ENCODE measurements around the gene NNMT.
A peak's percentile ranks its signal among the peaks of the same experiment; 100 is the strongest.
"Not testable (repeated sequence)": the region's sequence is repeated elsewhere in the genome, so short reads cannot be mapped to it uniquely, and the experiment has no call there.

Gene NNMT

DNA sequence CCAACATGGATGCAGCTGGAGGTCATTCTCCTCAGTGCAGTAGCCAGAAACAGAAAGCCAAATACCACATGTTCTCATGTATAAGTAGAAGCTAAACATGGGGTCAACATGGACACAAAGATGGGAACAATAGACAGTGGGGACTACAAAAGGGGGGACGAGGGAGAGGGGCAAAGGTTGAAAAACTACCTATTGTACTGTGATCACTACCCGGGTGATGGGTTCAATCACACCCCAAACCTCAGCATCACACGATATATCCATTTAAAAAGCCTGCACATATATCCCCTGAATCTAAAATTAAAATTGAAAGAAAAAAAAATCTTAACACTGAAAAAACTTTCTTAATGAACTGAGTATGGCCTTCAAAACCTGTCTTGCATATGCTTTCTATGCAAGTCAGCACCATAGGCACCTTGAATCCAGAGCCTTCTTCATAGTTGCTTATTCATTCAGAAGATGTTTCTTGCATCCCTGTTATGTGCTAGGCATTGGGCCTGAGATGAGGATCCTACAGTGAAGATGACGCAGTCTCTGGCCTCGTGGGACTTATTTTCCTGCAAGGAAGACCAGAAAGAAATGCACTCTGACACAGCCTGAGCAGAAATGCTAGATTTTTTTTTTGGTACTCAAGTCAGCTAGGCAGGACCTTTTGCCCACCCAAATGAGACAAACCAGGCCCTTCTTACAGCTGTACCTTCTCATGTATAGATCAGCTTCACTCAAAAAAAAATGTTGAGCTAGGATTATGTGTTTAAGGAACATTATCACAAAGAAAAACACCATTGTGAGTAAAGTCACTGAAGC is 21.0 kb downstream of the NNMT start:
- Histone ChIP-seq H3K4me1 (ENCODE audit: control insufficient read depth in 1 of 2, insufficient read depth in 2 of 2, low read length in 2 of 2) (peaks cover 0 to 5% of the 10 kb centered on the region in 2 donors), H3K9me3 (ENCODE audit: control insufficient read depth in 1 of 2, low read length in 2 of 2) (no peaks in the 10 kb centered on the region), H3K27ac (ENCODE audit: low read length) (no peak overlapping the region), H3K4me3 (ENCODE audit: low read depth in 1 of 2, low read length in 2 of 2) (no peak overlapping the region), H3K36me3 (ENCODE audit: control insufficient read depth in 1 of 2, insufficient read depth in 2 of 2, low read length in 2 of 2) (peaks cover 0 to 9% of the 10 kb centered on the region in 2 donors), H3K27me3 (ENCODE audit: low read depth, low read length) (no peaks in the 10 kb centered on the region)

DNA sequence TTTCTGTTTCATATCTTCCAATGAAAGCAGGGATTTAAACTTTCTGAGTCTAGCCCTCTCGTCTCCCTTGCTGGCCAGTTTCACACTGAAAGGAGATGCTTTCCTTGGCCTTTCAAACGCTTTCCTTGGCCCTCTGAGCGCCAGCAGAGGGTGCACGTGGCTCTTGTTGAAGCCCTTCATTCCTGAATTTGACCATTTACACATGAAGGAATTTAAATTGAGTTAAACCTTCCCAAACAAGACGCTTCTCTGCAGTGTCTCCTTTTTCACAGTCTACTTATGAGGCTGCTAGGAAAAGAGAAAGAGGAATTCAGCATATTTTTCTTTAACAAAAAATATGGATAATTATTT is 21.6 kb downstream of the NNMT start:
- H3K27me3 ChIP-seq (ENCODE audit: low read depth, low read length), result no peaks in the 10 kb centered on the region
- peaks cover 0 to 5% of the 10 kb centered on the region in 2 donors for H3K36me3 ChIP-seq (ENCODE audit: control insufficient read depth in 1 of 2, insufficient read depth in 2 of 2, low read length in 2 of 2)
- no peak overlapping the region for H3K27ac ChIP-seq (ENCODE audit: low read length)
- H3K4me3 ChIP-seq (ENCODE audit: low read depth in 1 of 2, low read length in 2 of 2), result no peak overlapping the region
- H3K4me1 ChIP-seq (ENCODE audit: control insufficient read depth in 1 of 2, insufficient read depth in 2 of 2, low read length in 2 of 2), result peaks cover 0 to 5% of the 10 kb centered on the region in 2 donors
- H3K9me3 ChIP-seq (ENCODE audit: control insufficient read depth in 1 of 2, low read length in 2 of 2), result no peaks in the 10 kb centered on the region

DNA sequence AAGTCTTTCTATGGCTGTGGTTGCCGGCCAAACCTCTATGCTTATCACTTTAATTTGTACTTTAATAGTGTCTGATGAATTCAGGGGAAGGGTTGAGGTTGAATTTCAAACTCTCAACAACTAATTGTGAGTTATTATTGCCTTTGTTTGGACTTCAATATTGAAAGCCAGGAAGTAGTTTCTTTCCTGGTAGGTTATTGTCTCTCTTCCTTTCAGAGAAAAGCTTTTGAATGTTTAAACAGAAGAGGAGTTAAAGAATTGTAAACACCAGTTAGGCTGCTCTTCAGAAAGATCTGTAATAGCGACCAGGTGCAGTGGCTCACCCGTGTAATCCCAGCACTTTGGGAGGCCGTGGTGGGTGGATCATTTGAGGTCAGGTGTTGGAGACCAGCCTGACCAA is 22.2 kb downstream of the NNMT start:
- peaks cover 0 to 4% of the 10 kb centered on the region in 2 donors for H3K36me3 ChIP-seq (ENCODE audit: control insufficient read depth in 1 of 2, insufficient read depth in 2 of 2, low read length in 2 of 2)
- peaks cover 0 to 5% of the 10 kb centered on the region in 2 donors for H3K4me1 ChIP-seq (ENCODE audit: control insufficient read depth in 1 of 2, insufficient read depth in 2 of 2, low read length in 2 of 2)
- H3K27ac ChIP-seq (ENCODE audit: low read length), result no peak overlapping the region
- no peaks in the 10 kb centered on the region for H3K27me3 ChIP-seq (ENCODE audit: low read depth, low read length)
- no peak overlapping the region for H3K4me3 ChIP-seq (ENCODE audit: low read depth in 1 of 2, low read length in 2 of 2)
- H3K9me3 ChIP-seq (ENCODE audit: control insufficient read depth in 1 of 2, low read length in 2 of 2), result no peaks in the 10 kb centered on the region

- peaks cover 0 to 5% of the 10 kb centered on the region in 2 donors for H3K4me1 ChIP-seq (ENCODE audit: control insufficient read depth in 1 of 2, insufficient read depth in 2 of 2, low read length in 2 of 2)
- H3K36me3 ChIP-seq (ENCODE audit: control insufficient read depth in 1 of 2, insufficient read depth in 2 of 2, low read length in 2 of 2), result no peaks in the 10 kb centered on the region
- H3K27ac ChIP-seq (ENCODE audit: low read length), result no peak overlapping the region
- H3K9me3 ChIP-seq (ENCODE audit: control insufficient read depth in 1 of 2, low read length in 2 of 2), result no peaks in the 10 kb centered on the region
- no peak overlapping the region for H3K4me3 ChIP-seq (ENCODE audit: low read depth in 1 of 2, low read length in 2 of 2)
- no peaks in the 10 kb centered on the region for H3K27me3 ChIP-seq (ENCODE audit: low read depth, low read length)
These were observed 23.6 kb downstream of the NNMT start for GRCh38 chr11:114319716-114320328.

DNA sequence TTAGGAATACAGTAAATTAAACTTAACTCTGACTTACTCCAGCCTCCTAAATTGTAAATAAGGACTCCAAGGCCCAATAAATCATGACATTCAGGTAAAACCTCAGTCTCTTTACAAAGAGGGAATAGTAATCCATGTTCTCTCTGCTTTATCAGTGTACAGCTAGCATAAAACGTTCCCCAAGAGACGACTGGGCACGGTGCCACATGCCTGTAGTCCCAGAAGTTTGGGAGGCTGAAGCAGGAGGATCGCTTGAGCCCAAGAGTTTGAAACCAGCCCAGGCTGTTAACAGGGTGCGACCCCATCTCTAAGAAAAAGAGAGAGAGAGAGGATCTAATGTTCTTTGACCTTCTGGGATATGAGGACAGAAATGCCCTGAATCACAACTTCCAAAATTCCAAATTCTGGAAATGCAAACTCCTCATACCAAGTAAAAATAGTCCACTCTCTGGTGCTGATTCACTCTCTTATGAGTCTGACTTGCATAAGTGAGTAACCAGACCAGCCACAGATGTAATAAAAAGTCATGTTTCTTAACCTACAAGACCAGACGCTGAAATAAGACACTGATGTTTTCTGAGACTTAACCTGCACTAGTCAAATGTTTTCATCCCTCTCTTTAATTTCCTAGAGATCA is 25.5 kb downstream of the NNMT start:
- no peak overlapping the region for H3K27ac ChIP-seq (ENCODE audit: low read length)

DNA sequence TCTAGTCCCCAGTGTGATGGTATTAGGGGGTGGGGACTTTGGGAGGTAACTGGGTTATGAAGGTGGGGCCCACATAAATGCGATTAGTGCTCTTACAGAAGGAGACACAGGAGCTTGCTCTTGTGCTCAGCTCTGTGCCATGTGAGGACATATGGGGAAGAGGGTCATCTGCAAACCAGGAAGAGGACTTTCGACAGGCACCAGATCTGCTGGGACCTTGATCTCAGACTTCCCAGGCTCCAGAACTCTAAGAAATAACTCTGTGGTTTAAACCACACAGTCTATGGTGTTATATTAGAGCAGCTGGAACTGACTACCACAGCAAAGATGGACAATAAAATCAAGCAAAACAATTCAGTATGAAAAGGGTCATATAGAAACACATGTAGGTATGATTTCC is 26.7 kb downstream of the NNMT start:
- H3K27me3 ChIP-seq (ENCODE audit: low read depth, low read length), result no peaks in the 10 kb centered on the region
- no peaks in the 10 kb centered on the region for H3K9me3 ChIP-seq (ENCODE audit: control insufficient read depth in 1 of 2, low read length in 2 of 2)
- no peaks in the 10 kb centered on the region for H3K4me1 ChIP-seq (ENCODE audit: control insufficient read depth in 1 of 2, insufficient read depth in 2 of 2, low read length in 2 of 2)
- H3K4me3 ChIP-seq (ENCODE audit: low read depth in 1 of 2, low read length in 2 of 2), result no peak overlapping the region
- no peaks in the 10 kb centered on the region for H3K36me3 ChIP-seq (ENCODE audit: control insufficient read depth in 1 of 2, insufficient read depth in 2 of 2, low read length in 2 of 2)
- no peak overlapping the region for H3K27ac ChIP-seq (ENCODE audit: low read length)

More for the DNA sequence above, 25.5 kb downstream of the NNMT start:
- Histone ChIP-seq H3K4me1 (ENCODE audit: control insufficient read depth in 1 of 2, insufficient read depth in 2 of 2, low read length in 2 of 2) (no peaks in the 10 kb centered on the region), H3K9me3 (ENCODE audit: control insufficient read depth in 1 of 2, low read length in 2 of 2) (no peaks in the 10 kb centered on the region), H3K4me3 (ENCODE audit: low read depth in 1 of 2, low read length in 2 of 2) (no peak overlapping the region), H3K27me3 (ENCODE audit: low read depth, low read length) (no peaks in the 10 kb centered on the region), H3K36me3 (ENCODE audit: control insufficient read depth in 1 of 2, insufficient read depth in 2 of 2, low read length in 2 of 2) (no peaks in the 10 kb centered on the region)

DNA sequence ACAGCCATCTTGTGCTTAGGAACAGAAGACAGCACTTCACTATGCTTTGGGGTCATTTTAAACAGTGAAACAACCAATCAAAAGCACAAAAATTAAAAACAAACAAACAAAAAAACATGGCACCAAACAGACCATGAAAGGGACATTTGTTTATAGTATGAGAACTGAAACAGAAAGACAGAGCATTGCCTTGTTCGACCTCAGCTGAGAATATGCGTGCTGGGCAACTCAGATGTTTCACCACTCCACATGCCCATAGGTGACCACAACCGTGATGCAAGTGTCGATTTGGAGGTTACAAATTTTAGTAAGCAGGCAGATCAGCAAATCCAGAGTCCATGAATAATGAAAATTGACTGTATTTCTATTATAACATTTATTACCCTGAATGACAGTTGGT is 30.0 kb downstream of the NNMT start:
- Histone ChIP-seq H3K4me3 (ENCODE audit: low read depth in 1 of 2, low read length in 2 of 2) (no peak overlapping the region), H3K27me3 (ENCODE audit: low read depth, low read length) (no peaks in the 10 kb centered on the region)

GRCh38 chr11:114326776-114327175 is 30.6 kb downstream of the NNMT start:
- H3K4me3 ChIP-seq (ENCODE audit: low read depth in 1 of 2, low read length in 2 of 2), result no peak overlapping the region
- H3K4me1 ChIP-seq (ENCODE audit: control insufficient read depth in 1 of 2, insufficient read depth in 2 of 2, low read length in 2 of 2), result no peaks in the 10 kb centered on the region
- no peaks in the 10 kb centered on the region for H3K36me3 ChIP-seq (ENCODE audit: control insufficient read depth in 1 of 2, insufficient read depth in 2 of 2, low read length in 2 of 2)
- no peaks in the 10 kb centered on the region for H3K27me3 ChIP-seq (ENCODE audit: low read depth, low read length)
- H3K9me3 ChIP-seq (ENCODE audit: control insufficient read depth in 1 of 2, low read length in 2 of 2), result peaks cover 5 to 12% of the 10 kb centered on the region in 2 donors
- no peak overlapping the region for H3K27ac ChIP-seq (ENCODE audit: low read length)

More for the DNA sequence above, 30.0 kb downstream of the NNMT start:
- H3K27ac ChIP-seq (ENCODE audit: low read length), result no peak overlapping the region
- peaks cover 5 to 12% of the 10 kb centered on the region in 2 donors for H3K9me3 ChIP-seq (ENCODE audit: control insufficient read depth in 1 of 2, low read length in 2 of 2)
- no peaks in the 10 kb centered on the region for H3K36me3 ChIP-seq (ENCODE audit: control insufficient read depth in 1 of 2, insufficient read depth in 2 of 2, low read length in 2 of 2)
- no peaks in the 10 kb centered on the region for H3K4me1 ChIP-seq (ENCODE audit: control insufficient read depth in 1 of 2, insufficient read depth in 2 of 2, low read length in 2 of 2)

DNA sequence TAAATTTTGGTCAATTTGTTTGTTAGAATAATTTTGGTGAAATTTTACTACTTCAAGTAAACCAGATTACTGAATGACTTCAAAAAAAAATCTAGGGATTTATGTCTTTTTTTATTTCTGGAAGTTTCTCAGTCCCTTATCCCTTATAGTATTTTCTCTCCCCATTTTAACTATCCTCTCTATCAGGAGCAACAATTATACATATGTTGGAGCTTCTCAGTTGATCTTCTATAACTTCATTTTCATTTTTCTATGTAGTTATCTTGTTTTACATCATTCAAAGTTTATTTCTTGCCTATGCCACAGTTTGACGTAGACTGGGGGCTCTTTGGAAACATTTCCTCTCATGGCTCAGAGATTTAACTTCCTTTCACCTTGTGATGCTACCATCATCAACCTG is 34.2 kb downstream of the NNMT start:
- Histone ChIP-seq H3K4me3 (ENCODE audit: low read depth in 1 of 2, low read length in 2 of 2) (no peak overlapping the region), H3K9me3 (ENCODE audit: control insufficient read depth in 1 of 2, low read length in 2 of 2) (peaks cover 5 to 12% of the 10 kb centered on the region in 2 donors), H3K36me3 (ENCODE audit: control insufficient read depth in 1 of 2, insufficient read depth in 2 of 2, low read length in 2 of 2) (no peaks in the 10 kb centered on the region), H3K27ac (ENCODE audit: low read length) (no peak overlapping the region), H3K4me1 (ENCODE audit: control insufficient read depth in 1 of 2, insufficient read depth in 2 of 2, low read length in 2 of 2) (no peaks in the 10 kb centered on the region), H3K27me3 (ENCODE audit: low read depth, low read length) (no peaks in the 10 kb centered on the region)

DNA sequence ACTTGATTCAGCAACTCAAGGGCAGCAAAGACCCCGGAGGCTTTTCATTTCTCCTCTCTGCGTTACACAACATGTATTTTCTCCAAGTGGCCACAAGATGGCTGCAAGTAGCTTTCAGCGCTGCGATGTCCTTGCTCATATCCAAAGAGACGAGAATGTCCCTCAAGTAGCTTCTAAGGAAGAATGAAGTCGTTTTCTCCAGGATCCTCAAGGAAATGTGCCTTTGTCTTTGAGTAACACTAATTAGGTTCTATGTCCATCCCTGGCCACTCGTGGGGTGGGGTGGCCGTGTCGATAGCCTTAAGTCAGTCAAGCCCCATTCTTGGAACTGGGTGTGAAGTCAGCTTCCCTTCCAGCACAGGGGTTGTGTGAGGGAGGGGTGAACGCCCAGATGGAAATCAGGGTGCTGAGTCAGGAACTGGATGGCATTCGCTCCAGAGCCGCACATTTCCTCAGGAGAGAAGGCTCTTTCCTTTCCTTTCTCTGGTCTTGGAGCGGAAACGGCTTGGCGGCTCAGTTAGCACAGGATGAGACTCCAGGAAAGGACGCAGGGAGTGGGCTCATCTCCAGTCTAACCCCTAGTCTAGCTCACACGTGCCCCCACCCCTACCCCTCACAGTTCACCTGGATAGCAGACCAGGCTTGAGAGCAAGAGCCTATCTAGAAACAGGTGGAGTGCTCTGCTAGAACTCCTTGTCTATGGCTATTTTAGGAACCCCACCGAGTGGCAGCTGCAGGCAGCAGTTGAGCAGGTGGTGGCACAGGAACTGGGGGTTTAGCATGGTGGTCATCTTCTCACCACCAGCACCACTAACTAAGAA is 44.3 kb downstream of the NNMT start:
- peaks cover 0 to 7% of the 10 kb centered on the region in 2 donors for H3K4me1 ChIP-seq (ENCODE audit: control insufficient read depth in 1 of 2, insufficient read depth in 2 of 2, low read length in 2 of 2)
- H3K9me3 ChIP-seq (ENCODE audit: control insufficient read depth in 1 of 2, low read length in 2 of 2), result no peaks in the 10 kb centered on the region
- no peak overlapping the region for H3K27ac ChIP-seq (ENCODE audit: low read length)
- no peaks in the 10 kb centered on the region for H3K36me3 ChIP-seq (ENCODE audit: control insufficient read depth in 1 of 2, insufficient read depth in 2 of 2, low read length in 2 of 2)
- H3K4me3 ChIP-seq (ENCODE audit: low read depth in 1 of 2, low read length in 2 of 2), result peak overlapping the region in 1 of 2 donors; percentile 51
- H3K27me3 ChIP-seq (ENCODE audit: low read depth, low read length), result no peaks in the 10 kb centered on the region

DNA sequence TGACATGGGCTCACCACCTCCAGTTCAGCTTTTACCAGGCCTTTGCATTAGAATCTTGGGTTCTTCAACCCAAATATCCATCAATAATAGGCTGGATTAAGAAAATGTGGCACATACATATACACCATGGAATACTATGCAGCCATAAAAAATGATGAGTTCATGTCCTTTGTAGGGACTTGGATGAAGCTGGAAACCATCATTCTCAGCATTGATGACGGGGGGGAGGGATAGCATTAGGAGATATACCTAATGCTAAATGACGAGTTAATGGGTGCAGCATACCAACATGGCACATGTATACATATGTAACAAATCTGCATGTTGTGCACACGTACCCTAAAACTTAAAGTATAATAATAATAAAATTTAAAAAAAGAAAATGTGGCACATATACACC is 45.5 kb downstream of the NNMT start:
- H3K27me3 ChIP-seq (ENCODE audit: low read depth, low read length); H3K27ac ChIP-seq (ENCODE audit: low read length); H3K9me3 ChIP-seq (ENCODE audit: control insufficient read depth in 1 of 2, low read length in 2 of 2); H3K4me3 ChIP-seq (ENCODE audit: low read depth in 1 of 2, low read length in 2 of 2); H3K36me3 ChIP-seq (ENCODE audit: control insufficient read depth in 1 of 2, insufficient read depth in 2 of 2, low read length in 2 of 2); H3K4me1 ChIP-seq (ENCODE audit: control insufficient read depth in 1 of 2, insufficient read depth in 2 of 2, low read length in 2 of 2): not testable (repeated sequence)

All from muscle layer of duodenum (tissue), 2 donors.